OCI-LY3 (cell line): Measurements from ENCODE around the gene PCDH19.

Source experiments
- H2AFZ ChIP-seq: fragments of 200-600, 300-600 bp; shearing (Covaris generic); 2 replicates; pipeline ENCODE4 v1.6.0; 2014; ENCODE audit warnings: antibody characterized with exemption, low read depth, low read length
- H3K27ac ChIP-seq: fragments of 200-600, 300-600 bp; sonication (generic); 2 replicates; pipeline ENCODE4 v1.5.1; 2014; ENCODE audit warnings: mild to moderate bottlenecking, low read length, moderate library complexity, mixed read lengths
- H3K27me3 ChIP-seq: fragments of 200-600, 300-600 bp; sonication (generic); 2 replicates; pipeline ENCODE4 v1.6.1; 2014; ENCODE audit warnings: low read depth, low read length, mixed read lengths
- H3K36me3 ChIP-seq: fragments of 200-600, 300-600 bp; sonication (generic); replicated peaks from 2 replicates; pipeline ENCODE3; 2014; ENCODE audit warnings: low read depth, low read length, mixed read lengths
- H3K4me1 ChIP-seq: fragments of 300-600, 200-600 bp; sonication (generic); 2 replicates; pipeline ENCODE4 v1.6.1; 2014; ENCODE audit warnings: low read length, mixed read lengths
- H3K4me2 ChIP-seq: fragments of 200-600, 300-600 bp; sonication (generic); 2 replicates; pipeline ENCODE4 v1.6.1; 2014; ENCODE audit warnings: low read length, mixed read lengths
- H3K4me3 ChIP-seq: fragments of 300-600, 200-600 bp; sonication (generic); 2 replicates; pipeline ENCODE4 v1.5.1; 2014; ENCODE audit warnings: antibody characterized with exemption, mild to moderate bottlenecking, low read length, moderate library complexity
- H3K79me2 ChIP-seq: fragments of 300-600, 200-600 bp; shearing (Covaris generic); 2 replicates; pipeline ENCODE4 v1.6.1; 2014; ENCODE audit warnings: mild to moderate bottlenecking, low read length, mixed read lengths
- H3K9ac ChIP-seq: fragments of 300-600, 200-600 bp; shearing (Covaris generic); 2 replicates; pipeline ENCODE4 v1.6.0; 2014; ENCODE audit warnings: mild to moderate bottlenecking, low read length, moderate library complexity
- H3K9me3 ChIP-seq: fragments of 200-600, 300-600 bp; shearing (Covaris generic); 2 replicates; pipeline ENCODE4 v1.6.1; 2014; ENCODE audit warnings: low read length, mixed read lengths; ENCODE audit not compliant: insufficient read depth
- H4K20me1 ChIP-seq: fragments of 200-600, 300-600 bp; sonication (generic); 2 replicates; pipeline ENCODE4 v1.6.1; 2016; ENCODE audit warnings: low read length, mixed read lengths; ENCODE audit not compliant: insufficient read depth
- CTCF ChIP-seq: fragments of 200-600, 300-600 bp; sonication (generic); IDR thresholded peaks from 2 replicates; pipeline ENCODE4 v1.5.1; 2014; ENCODE audit warnings: antibody characterized with exemption, low read length, low read depth
- EZH2phosphoT487 ChIP-seq: fragments of 200-600 bp; shearing (Covaris generic); IDR thresholded peaks from 2 replicates; pipeline ENCODE4 v1.6.1; 2018; ENCODE audit warnings: antibody characterized with exemption, mixed run types, low read depth

PCDH19 gene

GRCh38 chrX:100319716-100320115, 90.4 kb downstream of the PCDH19 start:
- Histone ChIP-seq H3K4me1 (no peaks in the 10 kb centered on the region), H3K36me3 (no peaks in the 10 kb centered on the region), H3K4me2 (no peak overlapping the region), H2AFZ (no peak overlapping the region), H3K27me3 (no peaks in the 10 kb centered on the region), H3K9ac (no peak overlapping the region), H4K20me1 (no peaks in the 10 kb centered on the region), H3K27ac (no peak overlapping the region), H3K4me3 (no peak overlapping the region), H3K9me3 (no peaks in the 10 kb centered on the region), H3K79me2 (no peaks in the 10 kb centered on the region)
- TF ChIP-seq CTCF (no peak), EZH2phosphoT487 (no peak)

GRCh38 chrX:100316987-100317386, 93.1 kb downstream of the PCDH19 start:
- Histone ChIP-seq H3K4me2 (no peak overlapping the region), H2AFZ (no peak overlapping the region), H3K9ac (no peak overlapping the region), H4K20me1 (no peaks in the 10 kb centered on the region), H3K36me3 (no peaks in the 10 kb centered on the region), H3K79me2 (no peaks in the 10 kb centered on the region), H3K4me3 (no peak overlapping the region), H3K27ac (no peak overlapping the region), H3K9me3 (no peaks in the 10 kb centered on the region), H3K4me1 (no peaks in the 10 kb centered on the region), H3K27me3 (no peaks in the 10 kb centered on the region)
- TF ChIP-seq EZH2phosphoT487 (no peak), CTCF (no peak)

GRCh38 chrX:100315566-100315965, 94.5 kb downstream of the PCDH19 start:
- H3K79me2 ChIP-seq: no peaks in the 10 kb centered on the region
- no peak overlapping the region for H3K4me2 ChIP-seq
- H3K4me1 ChIP-seq: no peaks in the 10 kb centered on the region
- no peak overlapping the region for H3K9ac ChIP-seq
- no peaks in the 10 kb centered on the region for H3K36me3 ChIP-seq
- no peaks in the 10 kb centered on the region for H4K20me1 ChIP-seq
- H3K27me3 ChIP-seq: no peaks in the 10 kb centered on the region
- no peak for TF ChIP-seq CTCF
- no peak overlapping the region for H3K27ac ChIP-seq
- H2AFZ ChIP-seq: no peak overlapping the region
- H3K9me3 ChIP-seq: no peaks in the 10 kb centered on the region
- no peak overlapping the region for H3K4me3 ChIP-seq

- Histone ChIP-seq H3K36me3 (no peaks in the 10 kb centered on the region), H3K4me3 (no peak overlapping the region), H3K79me2 (no peaks in the 10 kb centered on the region), H3K27ac (no peak overlapping the region), H3K4me2 (no peak overlapping the region), H2AFZ (no peak overlapping the region), H3K27me3 (no peaks in the 10 kb centered on the region), H3K9ac (no peak overlapping the region), H4K20me1 (no peaks in the 10 kb centered on the region), H3K4me1 (no peaks in the 10 kb centered on the region), H3K9me3 (no peaks in the 10 kb centered on the region)
- TF ChIP-seq EZH2phosphoT487: no peak
These were observed 110.5 kb downstream of the PCDH19 start for GRCh38 chrX:100299559-100299958.

GRCh38 chrX:100297728-100298127, 112.3 kb downstream of the PCDH19 start:
- H3K79me2 ChIP-seq: no peaks in the 10 kb centered on the region
- no peak for TF ChIP-seq EZH2phosphoT487
- TF ChIP-seq CTCF: no peak
- no peak overlapping the region for H3K27ac ChIP-seq
- H3K4me3 ChIP-seq: no peak overlapping the region
- H3K9ac ChIP-seq: no peak overlapping the region
- H2AFZ ChIP-seq: no peak overlapping the region
- H4K20me1 ChIP-seq: no peaks in the 10 kb centered on the region
- no peaks in the 10 kb centered on the region for H3K36me3 ChIP-seq
- no peaks in the 10 kb centered on the region for H3K9me3 ChIP-seq
- no peaks in the 10 kb centered on the region for H3K4me1 ChIP-seq
- H3K4me2 ChIP-seq: no peak overlapping the region
- H3K27me3 ChIP-seq: no peaks in the 10 kb centered on the region
